Fibroblast of villous mesenchyme (primary cell): ENCODE data around the gene SH3RF3. TPM values are rescaled to one million over a fixed set of nuclear protein-coding genes. Genes with fewer than 3 reads are reported as not detected.
A peak's percentile ranks its signal among the peaks of the same experiment; 100 is the strongest.

Experiments used
- DNase-seq: peaks from one replicate; pipeline ENCODE4 v3.0.0-alpha.2; 2010; ENCODE audit warnings: low read depth
- H3K4me3 ChIP-seq: 2 replicates; pipeline ENCODE4 v1.5.1; 2011; ENCODE audit warnings: low read depth, mild to moderate bottlenecking, low read length
- CTCF ChIP-seq: IDR thresholded peaks from 2 replicates; pipeline ENCODE4 v1.5.1; 2012; ENCODE audit warnings: low read depth, mild to moderate bottlenecking, low read length; ENCODE audit not compliant: insufficient read depth
- total RNA-seq: library from RNA; depleted of rRNA; stranded (reverse); fragments of >200 nt; gene quantifications from 2 replicates; pipeline ENCODE4 v1.2.3, GENCODE V29; 2012

SH3RF3 gene
- total RNA-seq, 1 donor = 13.4 TPM

DNA sequence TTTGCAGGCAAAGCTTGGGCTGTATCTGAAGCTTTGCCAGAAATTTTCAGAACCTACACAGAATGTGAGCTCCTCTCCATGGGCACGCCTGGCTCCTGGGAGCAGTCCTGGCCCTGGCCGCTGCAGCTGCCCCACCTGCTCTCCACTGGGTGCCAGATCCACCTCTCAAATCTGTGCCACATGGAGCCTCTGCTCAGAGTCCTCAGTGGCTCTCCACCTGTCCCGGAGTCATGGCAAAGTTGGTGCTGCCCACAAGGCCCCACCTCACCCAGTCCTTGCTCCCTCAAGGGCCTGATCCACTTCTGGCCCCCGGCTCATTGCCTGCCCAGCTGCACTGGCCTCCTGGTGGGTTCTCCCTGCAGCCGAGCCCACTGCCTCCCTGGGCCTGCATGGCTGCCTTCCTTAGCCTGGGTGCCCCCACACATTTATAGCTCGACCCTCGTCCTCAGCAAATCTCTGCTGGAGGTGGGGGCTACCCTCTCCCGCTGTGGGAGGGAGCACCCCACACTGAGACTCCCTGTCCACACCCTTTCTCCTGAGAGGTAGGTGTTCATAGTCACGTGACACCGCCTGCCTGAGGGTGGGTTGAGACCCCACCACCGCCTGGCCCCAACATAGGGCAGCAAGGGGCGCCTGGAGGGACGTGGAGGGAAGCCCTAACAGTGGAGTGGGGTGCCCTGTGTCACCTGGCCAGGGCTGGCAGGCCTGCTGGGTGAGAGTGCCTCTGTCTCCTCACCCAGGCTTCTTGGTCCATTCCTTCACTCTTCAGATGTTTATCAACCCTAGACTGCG lies 224.1 kb downstream of the SH3RF3 start:
- DNase-seq = no peak
- no peak overlapping the region for H3K4me3 ChIP-seq
- no peak for TF ChIP-seq CTCF

DNA sequence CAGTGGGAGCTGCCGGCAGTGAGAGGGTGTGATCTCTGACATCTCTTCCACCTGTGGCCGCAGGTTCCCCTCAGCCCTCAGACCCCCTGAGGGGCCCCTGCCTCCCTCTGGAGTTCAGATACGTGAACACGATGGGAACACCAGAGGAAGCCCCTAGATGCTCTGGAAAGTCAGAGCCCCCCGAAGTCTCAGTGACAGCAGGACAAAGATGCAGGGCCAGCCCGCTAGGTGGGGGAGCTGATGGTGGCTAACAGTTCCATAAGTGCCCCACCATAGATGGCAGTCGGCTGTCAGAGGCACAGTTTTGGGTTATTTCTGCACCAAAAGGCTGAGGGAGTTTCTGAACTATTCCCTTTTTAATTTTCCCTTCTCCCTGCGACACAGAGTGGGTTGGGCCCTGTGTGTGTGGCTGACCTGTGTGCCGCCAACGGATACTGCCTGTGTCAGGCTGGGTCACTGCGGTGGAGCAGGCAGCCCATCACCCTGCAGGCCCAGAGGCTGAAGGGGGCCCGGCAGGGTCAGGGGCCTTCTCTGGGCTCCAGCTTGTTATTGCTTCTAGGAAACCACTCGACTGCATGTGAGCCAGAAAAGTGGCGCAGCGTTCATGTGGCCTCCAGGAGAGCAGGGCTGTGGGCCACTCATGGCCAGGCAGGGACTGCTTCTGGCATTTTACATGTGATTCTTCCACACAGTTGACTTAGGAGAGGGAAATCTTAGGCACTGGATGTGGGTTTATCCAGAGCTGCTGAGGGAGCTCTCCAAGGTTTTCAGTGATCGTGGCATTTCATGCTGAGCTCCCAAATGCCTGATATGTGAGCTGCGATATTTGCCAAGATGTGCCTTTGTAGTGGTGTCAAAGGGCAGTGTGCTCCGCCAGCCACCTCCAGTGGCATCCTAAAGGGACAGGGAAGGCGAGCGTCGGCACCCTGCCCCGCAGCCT lies 225.1 kb downstream of the SH3RF3 start:
- no peak for TF ChIP-seq CTCF
- no peak for DNase-seq
- H3K4me3 ChIP-seq = no peak overlapping the region

DNA sequence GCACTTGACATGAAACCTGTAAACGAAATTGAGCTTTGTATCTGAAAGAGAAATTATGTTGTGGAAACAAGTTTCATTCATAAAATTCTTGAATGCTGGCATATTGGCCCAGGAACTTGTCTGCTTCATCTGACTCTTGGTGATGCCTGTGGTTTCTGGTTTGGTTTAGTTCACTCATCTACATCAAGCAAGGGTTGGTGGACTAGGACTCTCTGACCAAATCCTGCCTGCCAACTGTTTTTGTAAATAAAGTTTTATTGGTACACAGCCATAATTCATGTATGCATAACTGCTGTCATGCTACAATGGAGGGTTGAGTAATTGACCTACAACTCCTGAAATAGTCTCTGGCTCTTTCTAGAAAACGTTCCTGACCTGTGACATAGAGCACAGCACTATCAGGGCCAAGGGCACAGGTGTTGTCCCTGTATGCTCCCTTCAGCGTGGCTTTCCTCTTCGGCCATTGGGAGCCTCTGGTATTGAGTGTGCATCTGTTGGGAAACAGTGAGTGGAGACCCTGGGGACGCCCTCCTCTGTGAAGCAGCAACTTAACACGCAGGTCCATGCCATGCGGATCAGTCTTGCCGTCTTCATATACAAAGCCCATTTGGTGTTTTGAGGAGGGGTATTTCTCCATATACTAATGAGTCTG lies 226.3 kb downstream of the SH3RF3 start:
- H3K4me3 ChIP-seq = no peak overlapping the region
- DNase-seq = no peak
- no peak for TF ChIP-seq CTCF

- TF ChIP-seq CTCF = no peak
- H3K4me3 ChIP-seq = no peak overlapping the region
- DNase-seq = no peak
These were observed 227.5 kb downstream of the SH3RF3 start for GRCh38 chr2:109356324-109357035.

- TF ChIP-seq CTCF = no peak
- H3K4me3 ChIP-seq = no peak overlapping the region
- peak; percentile 57 for DNase-seq
These were observed 235.2 kb downstream of the SH3RF3 start for GRCh38 chr2:109364217-109364616.

GRCh38 chr2:109365131-109365530 lies 236.1 kb downstream of the SH3RF3 start:
- DNase-seq = no peak
- no peak for TF ChIP-seq CTCF
- H3K4me3 ChIP-seq = no peak overlapping the region
